ENCODE results near the gene KLHL40.

The KLHL40 gene

GRCh38 chr3:42692667-42693529 is 7.6 kb downstream of the KLHL40 start:
- no peak overlapping the region for H3K9ac ChIP-seq (ENCODE audit: low read length)
- no peak overlapping the region for H3K4me3 ChIP-seq (ENCODE audit: low read length)
- DNase-seq: no peak
- H4K20me1 ChIP-seq (ENCODE audit: insufficient read depth, low read length): no peaks in the 10 kb centered on the region
- no peaks in the 10 kb centered on the region for H3K9me2 ChIP-seq (replicated peaks; ENCODE audit: insufficient read depth, low read length)
- no peaks in the 10 kb centered on the region for H3K36me3 ChIP-seq (replicated peaks; ENCODE audit: insufficient read depth, low read length)
- no peak overlapping the region for H2AFZ ChIP-seq (ENCODE audit: low read length)
- H3K4me1 ChIP-seq (ENCODE audit: low read length): no peaks in the 10 kb centered on the region
- H3K27ac ChIP-seq (ENCODE audit: low read length): no peak overlapping the region
- H3F3A ChIP-seq (ENCODE audit: insufficient read depth, low read length): no peaks in the 10 kb centered on the region
- H3K9me3 ChIP-seq (replicated peaks; ENCODE audit: insufficient read depth, low read length): no peaks in the 10 kb centered on the region
- H3K79me2 ChIP-seq (ENCODE audit: low read length): no peaks in the 10 kb centered on the region
- peaks cover 8% of the 10 kb centered on the region for H3K27me3 ChIP-seq (replicated peaks; ENCODE audit: insufficient read depth, low read length)
- no peak overlapping the region for H3K4me2 ChIP-seq (ENCODE audit: low read depth, low read length)
- TF ChIP-seq EZH2 (optimal IDR thresholded peaks at IDR 0.05; ENCODE audit: low read depth, low read length): no peak
- TF ChIP-seq, protein P1, sequence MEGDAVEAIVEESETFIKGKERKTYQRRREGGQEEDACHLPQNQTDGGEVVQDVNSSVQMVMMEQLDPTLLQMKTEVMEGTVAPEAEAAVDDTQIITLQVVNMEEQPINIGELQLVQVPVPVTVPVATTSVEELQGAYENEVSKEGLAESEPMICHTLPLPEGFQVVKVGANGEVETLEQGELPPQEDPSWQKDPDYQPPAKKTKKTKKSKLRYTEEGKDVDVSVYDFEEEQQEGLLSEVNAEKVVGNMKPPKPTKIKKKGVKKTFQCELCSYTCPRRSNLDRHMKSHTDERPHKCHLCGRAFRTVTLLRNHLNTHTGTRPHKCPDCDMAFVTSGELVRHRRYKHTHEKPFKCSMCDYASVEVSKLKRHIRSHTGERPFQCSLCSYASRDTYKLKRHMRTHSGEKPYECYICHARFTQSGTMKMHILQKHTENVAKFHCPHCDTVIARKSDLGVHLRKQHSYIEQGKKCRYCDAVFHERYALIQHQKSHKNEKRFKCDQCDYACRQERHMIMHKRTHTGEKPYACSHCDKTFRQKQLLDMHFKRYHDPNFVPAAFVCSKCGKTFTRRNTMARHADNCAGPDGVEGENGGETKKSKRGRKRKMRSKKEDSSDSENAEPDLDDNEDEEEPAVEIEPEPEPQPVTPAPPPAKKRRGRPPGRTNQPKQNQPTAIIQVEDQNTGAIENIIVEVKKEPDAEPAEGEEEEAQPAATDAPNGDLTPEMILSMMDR (IDR thresholded peaks at IDR 0.05; ENCODE audit: low read length): no peak

GRCh38 chr3:42693530-42693930 is 8.2 kb downstream of the KLHL40 start:
- Histone ChIP-seq H3K27me3 (replicated peaks; ENCODE audit: insufficient read depth, low read length) (peaks cover 8% of the 10 kb centered on the region), H2AFZ (ENCODE audit: low read length) (no peak overlapping the region), H3K9me2 (replicated peaks; ENCODE audit: insufficient read depth, low read length) (no peaks in the 10 kb centered on the region), H3K9ac (ENCODE audit: low read length) (no peak overlapping the region), H3K4me2 (ENCODE audit: low read depth, low read length) (no peak overlapping the region), H4K20me1 (ENCODE audit: insufficient read depth, low read length) (no peaks in the 10 kb centered on the region), H3K36me3 (replicated peaks; ENCODE audit: insufficient read depth, low read length) (no peaks in the 10 kb centered on the region), H3K27ac (ENCODE audit: low read length) (no peak overlapping the region), H3F3A (ENCODE audit: insufficient read depth, low read length) (no peaks in the 10 kb centered on the region), H3K4me1 (ENCODE audit: low read length) (no peaks in the 10 kb centered on the region), H3K9me3 (replicated peaks; ENCODE audit: insufficient read depth, low read length) (no peaks in the 10 kb centered on the region), H3K79me2 (ENCODE audit: low read length) (no peaks in the 10 kb centered on the region), H3K4me3 (ENCODE audit: low read length) (no peak overlapping the region)
- no peak for DNase-seq
- TF ChIP-seq, protein P1 (IDR thresholded peaks at IDR 0.05; ENCODE audit: low read length): no peak
- TF ChIP-seq EZH2phosphoT487 (IDR thresholded peaks at IDR 0.05; ENCODE audit: low read length) (no peak), EZH2 (optimal IDR thresholded peaks at IDR 0.05; ENCODE audit: low read depth, low read length) (no peak)

- no peak for DNase-seq
- Histone ChIP-seq H3K27ac (ENCODE audit: low read length) (no peak overlapping the region), H3K4me1 (ENCODE audit: low read length) (no peaks in the 10 kb centered on the region), H4K20me1 (ENCODE audit: insufficient read depth, low read length) (no peaks in the 10 kb centered on the region), H3K9me3 (replicated peaks; ENCODE audit: insufficient read depth, low read length) (no peaks in the 10 kb centered on the region), H3K4me3 (ENCODE audit: low read length) (no peak overlapping the region), H3K27me3 (replicated peaks; ENCODE audit: insufficient read depth, low read length) (0 out of 2 replicates have a peak, but pooled peaks cover 3% of the 10 kb centered on the region), H3K4me2 (ENCODE audit: low read depth, low read length) (no peak overlapping the region), H3K79me2 (ENCODE audit: low read length) (no peaks in the 10 kb centered on the region), H3K36me3 (replicated peaks; ENCODE audit: insufficient read depth, low read length) (no peaks in the 10 kb centered on the region), H2AFZ (ENCODE audit: low read length) (no peak overlapping the region), H3F3A (ENCODE audit: insufficient read depth, low read length) (no peaks in the 10 kb centered on the region), H3K9me2 (replicated peaks; ENCODE audit: insufficient read depth, low read length) (no peaks in the 10 kb centered on the region), H3K9ac (ENCODE audit: low read length) (no peak overlapping the region)
- TF ChIP-seq, protein P1 (IDR thresholded peaks at IDR 0.05; ENCODE audit: low read length): no peak
- no peak for TF ChIP-seq EZH2 (optimal IDR thresholded peaks at IDR 0.05; ENCODE audit: low read depth, low read length)
- no peak for TF ChIP-seq EZH2phosphoT487 (IDR thresholded peaks at IDR 0.05; ENCODE audit: low read length)
These were observed 9.0 kb downstream of the KLHL40 start for GRCh38 chr3:42694366-42694765.
